SK-N-SH (cell line): Measurements from ENCODE around the gene AGRN. TPM values are rescaled to one million over a fixed set of nuclear protein-coding genes. Genes with fewer than 3 reads are reported as not detected.

ENCODE experiments used
- CTCF ChIA-PET: fragments of 300-600, 350-600 bp; formaldehyde crosslinking; extraction: SDS; loops from one replicate; lab custom pipeline; 2021; lab: Yijun Ruan, JAX
- POLR2A ChIA-PET: fragments of 350-600 bp; sonication (Branson Sonifier 250); formaldehyde crosslinking; extraction: SDS; loops from one replicate; lab custom pipeline; 2020; ENCODE audit warnings: antibody characterized with exemption, inconsistent platforms; lab: Yijun Ruan, JAX
- DNase-seq: peaks from one replicate; pipeline ENCODE4 v3.0.0; 2012
- H2AFZ ChIP-seq: fragments of 200-600 bp; sonication (generic); 2 replicates; pipeline ENCODE4 v1.8.1; 2016; ENCODE audit warnings: antibody characterized with exemption, mild to moderate bottlenecking, low read depth
- H3F3A ChIP-seq: fragments of 200-600 bp; sonication (generic); replicated peaks from 2 replicates; pipeline ENCODE3; 2016; ENCODE audit warnings: antibody characterized with exemption, mild to moderate bottlenecking; ENCODE audit not compliant: insufficient read depth
- H3K27ac ChIP-seq, 2 experiments: fragments of 200-500 bp in 1 of 2; fragments of 200-600 bp in 1 of 2; sonication (Bioruptor generic) in 1 of 2; sonication (generic), shearing (Covaris generic) in 1 of 2; 2 replicates each; pipeline versions ENCODE4 v1.5.1 to v1.6.1; 2014 to 2016; ENCODE audit warnings: low read depth in 2 of 2, inconsistent platforms in 1 of 2, low read length in 1 of 2, mild to moderate bottlenecking in 1 of 2, mixed read lengths in 1 of 2
- H3K27me3 ChIP-seq: fragments of 200-600 bp; sonication (generic), shearing (Covaris generic); 2 replicates; pipeline ENCODE4 v1.6.1; 2016; ENCODE audit warnings: mixed run types; ENCODE audit not compliant: insufficient read depth
- H3K36me3 ChIP-seq, 2 experiments: fragments of 200-500 bp in 1 of 2; fragments of 200-600 bp in 1 of 2; sonication (Bioruptor generic) in 1 of 2; sonication (generic) in 1 of 2; replicated peaks in 1 of 2; 2 replicates each; pipeline versions ENCODE3 to v1.5.1; 2014 to 2016; ENCODE audit warnings: low read length in 1 of 2, mild to moderate bottlenecking in 1 of 2; ENCODE audit not compliant: insufficient read depth in 2 of 2, control insufficient read depth in 1 of 2
- H3K4me1 ChIP-seq, 2 experiments: fragments of 200-500 bp in 1 of 2; fragments of 200-600 bp in 1 of 2; sonication (Bioruptor generic) in 1 of 2; sonication (generic), shearing (Covaris generic) in 1 of 2; 2 replicates each; pipeline versions ENCODE4 v1.5.1 to v1.6.1; 2014 to 2016; ENCODE audit warnings: low read depth in 1 of 2, low read length in 1 of 2, mixed run types in 1 of 2; ENCODE audit not compliant: insufficient read depth in 2 of 2, control insufficient read depth in 1 of 2
- H3K4me2 ChIP-seq: fragments of 200-600 bp; sonication (generic), shearing (Covaris generic); 2 replicates; pipeline ENCODE4 v1.6.1; 2017; ENCODE audit warnings: mixed run types
- H3K4me3 ChIP-seq, 2 experiments: fragments of 200-500 bp in 1 of 2; fragments of 200-600 bp in 1 of 2; sonication (Bioruptor generic) in 1 of 2; sonication (generic), shearing (Covaris generic) in 1 of 2; 2 replicates each; pipeline versions ENCODE4 v1.5.1 to v1.8.1; 2014 to 2016; ENCODE audit warnings: low read depth in 2 of 2, inconsistent platforms in 1 of 2, low read length in 1 of 2, mild to moderate bottlenecking in 1 of 2, mixed read lengths in 1 of 2, moderate library complexity in 1 of 2
- H3K79me2 ChIP-seq: fragments of 200-600 bp; sonication (generic); 2 replicates; pipeline ENCODE4 v1.8.1; 2017; ENCODE audit warnings: mild to moderate bottlenecking; ENCODE audit not compliant: insufficient read depth
- H3K9ac ChIP-seq: fragments of 200-600 bp; sonication (generic); 2 replicates; pipeline ENCODE4 v1.6.1; 2017; ENCODE audit warnings: mixed run types
- H3K9me2 ChIP-seq: fragments of 200-600 bp; sonication (generic); 2 replicates; pipeline ENCODE4 v1.6.1; 2017; ENCODE audit warnings: mixed run types
- H3K9me3 ChIP-seq: fragments of 200-600 bp; sonication (generic); 2 replicates; pipeline ENCODE4 v1.6.1; 2017; ENCODE audit warnings: mixed run types, mild to moderate bottlenecking, moderate library complexity
- H4K20me1 ChIP-seq: fragments of 200-600 bp; sonication (generic); 2 replicates; pipeline ENCODE4 v1.6.1; 2017; ENCODE audit warnings: mild to moderate bottlenecking, mixed run types; ENCODE audit not compliant: insufficient read depth
- CHD2 ChIP-seq: fragments of 150-350 bp; IDR thresholded peaks from 2 replicates; pipeline ENCODE4 v1.6.1; 2018; ENCODE audit warnings: low read length; ENCODE audit not compliant: partially characterized antibody
- CTCF ChIP-seq: fragments of 200-600 bp; sonication (generic); IDR thresholded peaks from 2 replicates; pipeline ENCODE4 v1.6.1; 2017; ENCODE audit warnings: antibody characterized with exemption, mild to moderate bottlenecking, moderate library complexity
- EP300 ChIP-seq, 2 experiments: IDR thresholded peaks; 2 replicates each; pipeline versions ENCODE4 v1.4.0 to v1.6.1; 2012; ENCODE audit warnings: borderline replicate concordance in 1 of 2, low read depth in 1 of 2, low read length in 1 of 2
- FOSL2 ChIP-seq: IDR thresholded peaks from 2 replicates; pipeline ENCODE4 v1.4.0; 2012; ENCODE audit warnings: low read depth, mild to moderate bottlenecking, moderate library complexity, borderline replicate concordance
- FOXJ3 ChIP-seq: sonication (generic); formaldehyde crosslinking; IDR thresholded peaks from 2 replicates; pipeline ENCODE4 v1.5.1; 2020; ENCODE audit warnings: mild to moderate bottlenecking, missing genetic modification reagents
- GABPA ChIP-seq: IDR thresholded peaks from 2 replicates; pipeline ENCODE4 v1.4.0; 2012; ENCODE audit warnings: low read depth, mild to moderate bottlenecking
- GATA2 ChIP-seq: sonication (generic); formaldehyde crosslinking; IDR thresholded peaks from 2 replicates; pipeline ENCODE4 v1.5.0; 2020; ENCODE audit warnings: mild to moderate bottlenecking, missing genetic modification reagents
- IRF3 ChIP-seq: fragments of 150-350 bp; IDR thresholded peaks from 2 replicates; pipeline ENCODE4 v1.6.1; 2016; ENCODE audit warnings: mild to moderate bottlenecking, low read depth, low read length
- JUND ChIP-seq: IDR thresholded peaks from 2 replicates; pipeline ENCODE4 v1.4.0; 2012
- MAX ChIP-seq: IDR thresholded peaks from 2 replicates; pipeline ENCODE4 v1.4.0; 2012; ENCODE audit warnings: low read depth
- MEF2A ChIP-seq: IDR thresholded peaks from 2 replicates; pipeline ENCODE4 v1.4.0; 2012; ENCODE audit warnings: low read depth, borderline replicate concordance
- MXI1 ChIP-seq: IDR thresholded peaks from 2 replicates; pipeline ENCODE4 v1.6.1; 2012; ENCODE audit warnings: mild to moderate bottlenecking, low read depth, low read length, improper control_type of control experiment
- NFIC ChIP-seq: IDR thresholded peaks from 2 replicates; pipeline ENCODE4 v1.4.0; 2012; ENCODE audit warnings: borderline replicate concordance
- PBX3 ChIP-seq: IDR thresholded peaks from 2 replicates; pipeline ENCODE4; 2012
- POLR2AphosphoS5 ChIP-seq: IDR thresholded peaks from 2 replicates; pipeline ENCODE4 v1.6.1; 2012; ENCODE audit warnings: low read depth, low read length
- RAD21 ChIP-seq: IDR thresholded peaks from 2 replicates; pipeline ENCODE4 v1.6.1; 2012; ENCODE audit warnings: mild to moderate bottlenecking, low read length
- RCOR1 ChIP-seq: fragments of 150-350 bp; IDR thresholded peaks from 2 replicates; pipeline ENCODE4 v1.6.1; 2017; ENCODE audit warnings: antibody characterized with exemption, low read length
- RFX5 ChIP-seq: IDR thresholded peaks from 2 replicates; pipeline ENCODE4 v1.6.1; 2012; ENCODE audit warnings: mild to moderate bottlenecking, improper control_type of control experiment, low read length
- RXRA ChIP-seq: IDR thresholded peaks from 2 replicates; pipeline ENCODE4 v1.4.0; 2012; ENCODE audit warnings: low read depth, mild to moderate bottlenecking, borderline replicate concordance
- SIN3A ChIP-seq: IDR thresholded peaks from 2 replicates; pipeline ENCODE4 v1.6.1; 2012; ENCODE audit warnings: low read depth, mild to moderate bottlenecking, low read length, moderate library complexity, borderline replicate concordance
- SMC3 ChIP-seq: IDR thresholded peaks from 2 replicates; pipeline ENCODE4 v1.6.1; 2012; ENCODE audit warnings: low read depth, low read length, improper control_type of control experiment
- TCF12 ChIP-seq: IDR thresholded peaks from 2 replicates; pipeline ENCODE4 v1.4.0; 2012
- TEAD4 ChIP-seq: IDR thresholded peaks from 2 replicates; pipeline ENCODE4 v1.4.0; 2012; ENCODE audit warnings: mild to moderate bottlenecking, borderline replicate concordance; ENCODE audit not compliant: insufficient read depth
- YY1 ChIP-seq: IDR thresholded peaks from 2 replicates; pipeline ENCODE4 v1.4.0; 2012; ENCODE audit warnings: low read depth, mild to moderate bottlenecking
- WGBS: methylation state at CpG from one replicate; pipeline ENCODE4 v1.1.6; 2017; ENCODE audit warnings: low lambda C conversion rate; 5-methylcytosine and 5-hydroxymethylcytosine counted together
- polyA plus RNA-seq, 3 experiments: library from polyadenylated mRNA; depleted of rRNA; stranded (reverse); fragments of >200 nt; gene quantifications; 2 replicates each; pipeline ENCODE4 v1.2.3, GENCODE V29; 2012

The AGRN gene
- polyA plus RNA-seq, 1 of the 3 experiments (the other 2 are of a cell fraction) = 31.6 TPM

GRCh38 chr1:1032424-1032823 lies 12.5 kb downstream of the AGRN start:
- Histone ChIP-seq H3K9me2 (no peaks in the 10 kb centered on the region), H3K36me3 (peaks cover 0 to 2% of the 10 kb centered on the region in 2 experiments), H2AFZ (no peak overlapping the region), H3K27me3 (no peaks in the 10 kb centered on the region), H4K20me1 (peaks cover 31% of the 10 kb centered on the region), H3K4me3 (peak overlapping the region in 1 of 2 experiments; percentile 44; a peak in 1 of 4 replicates), H3K9me3 (no peaks in the 10 kb centered on the region), H3K79me2 (no peaks in the 10 kb centered on the region), H3K9ac (no peak overlapping the region), H3K4me2 (no peak overlapping the region; the same call in 1 of the 2 replicates), H3F3A (no peaks in the 10 kb centered on the region), H3K4me1 (peaks cover 0 to 11% of the 10 kb centered on the region in 2 experiments; a peak in 1 of 4 replicates), H3K27ac (no peak overlapping the region)
- DNase-seq = peak; percentile 80
- TF ChIP-seq SIN3A (no peak), SMC3 (peak; percentile 48; the same call in 1 of the 2 replicates), RFX5 (no peak), RAD21 (peak; percentile 57), MXI1 (peak; percentile 9; the same call in 1 of the 2 replicates)
- ChIA-PET CTCF (interaction anchor here (0.7 to 4.5 kb wide), 37 partner anchors 8 to 342 kb away, joined by 3 to 93 read pairs (median 4); partner anchors contain the start of genes AGRN, AURKAIP1, ISG15 and PERM1), POLR2A (no interaction called here)
- 31% methylated on average over 6 of the region's 16 CpGs for WGBS

GRCh38 chr1:1033009-1033587 lies 13.2 kb downstream of the AGRN start:
- WGBS = 24% methylated on average over 19 of the region's 73 CpGs
- TF ChIP-seq FOSL2 (no peak), CTCF (peak; percentile 63), TCF12 (no peak), SIN3A (no peak), MEF2A (no peak), POLR2AphosphoS5 (no peak), CHD2 (no peak), RCOR1 (no peak), MXI1 (0 out of 2 replicates have a peak, but pooled peaks have one; percentile 11), IRF3 (no peak), RXRA (no peak), FOXJ3 (no peak), JUND (no peak), EP300 (IDR thresholded peaks at IDR 0.05; ENCODE audit: borderline replicate concordance in 1 of 2, low read depth in 1 of 2, low read length in 1 of 2) (no peak), PBX3 (peak; percentile 92), GATA2 (no peak), YY1 (no peak), TEAD4 (no peak), MAX (no peak), GABPA (no peak), NFIC (no peak)

More at GRCh38 chr1:1033009-1033587, 13.2 kb downstream of the AGRN start:
- Histone ChIP-seq H3K27ac (no peak overlapping the region), H3K79me2 (no peaks in the 10 kb centered on the region), H3K9me3 (no peaks in the 10 kb centered on the region), H3F3A (no peaks in the 10 kb centered on the region), H3K9me2 (no peaks in the 10 kb centered on the region), H3K36me3 (no peaks in the 10 kb centered on the region), H3K4me2 (peak overlapping the region; percentile 44; the same call in 1 of the 2 replicates), H4K20me1 (peaks cover 31% of the 10 kb centered on the region), H2AFZ (no peak overlapping the region), H3K4me3 (peak overlapping the region; percentile 44 to 47; a peak in 3 of 4 replicates), H3K9ac (no peak overlapping the region), H3K4me1 (peaks cover 0 to 11% of the 10 kb centered on the region in 2 experiments; a peak in 1 of 4 replicates), H3K27me3 (no peaks in the 10 kb centered on the region)
- peak; percentile 97 for DNase-seq
- CTCF ChIA-PET = interaction anchor here (0.7 to 4.5 kb wide), 37 partner anchors 7 to 339 kb away, joined by 3 to 93 read pairs (median 6); partner anchors contain the start of genes AGRN, PERM1 and RNF223
- POLR2A ChIA-PET = no interaction called here
